SU-DHL-6 (cell line): ENCODE results near the gene USF1.

Experiments used
- EZH2phosphoT487 ChIP-seq: fragments of 200-600 bp; sonication (generic), shearing (Covaris generic); conservative IDR thresholded peaks from 2 replicates; pipeline ENCODE4 v1.6.1; 2018; ENCODE audit warnings: mild to moderate bottlenecking, antibody characterized with exemption, low read length, moderate library complexity, mixed read lengths
- TF ChIP-seq, protein P1 (sequence below): fragments of 200-600 bp; sonication (generic); IDR thresholded peaks from one replicate; pipeline ENCODE4 v1.5.1; 2017; ENCODE audit warnings: antibody characterized with exemption, mild to moderate bottlenecking, low read length, moderate library complexity; ENCODE audit not compliant: insufficient read depth, poor library complexity, severe bottlenecking

DNA sequence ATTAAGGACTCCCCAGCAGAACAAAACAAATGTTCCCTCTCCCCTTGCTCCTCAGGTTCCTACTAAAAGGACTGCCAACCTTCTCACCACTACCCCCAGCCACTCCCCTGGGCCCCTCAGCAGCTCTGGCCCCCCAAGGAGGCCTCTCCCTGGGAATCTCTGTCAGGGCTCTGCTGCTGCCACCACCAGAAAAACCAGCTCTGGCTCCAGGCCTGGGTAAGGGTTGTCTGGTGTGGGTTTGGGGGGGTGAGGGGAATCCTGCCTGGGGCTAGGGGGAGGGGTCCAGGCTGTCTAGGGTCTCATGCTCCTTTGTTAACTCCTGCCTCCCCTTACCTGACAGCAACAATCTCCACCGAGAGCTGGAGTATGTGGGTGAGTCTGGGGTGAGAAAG is 38.8 kb upstream of the USF1 start:
- TF ChIP-seq, protein P1, sequence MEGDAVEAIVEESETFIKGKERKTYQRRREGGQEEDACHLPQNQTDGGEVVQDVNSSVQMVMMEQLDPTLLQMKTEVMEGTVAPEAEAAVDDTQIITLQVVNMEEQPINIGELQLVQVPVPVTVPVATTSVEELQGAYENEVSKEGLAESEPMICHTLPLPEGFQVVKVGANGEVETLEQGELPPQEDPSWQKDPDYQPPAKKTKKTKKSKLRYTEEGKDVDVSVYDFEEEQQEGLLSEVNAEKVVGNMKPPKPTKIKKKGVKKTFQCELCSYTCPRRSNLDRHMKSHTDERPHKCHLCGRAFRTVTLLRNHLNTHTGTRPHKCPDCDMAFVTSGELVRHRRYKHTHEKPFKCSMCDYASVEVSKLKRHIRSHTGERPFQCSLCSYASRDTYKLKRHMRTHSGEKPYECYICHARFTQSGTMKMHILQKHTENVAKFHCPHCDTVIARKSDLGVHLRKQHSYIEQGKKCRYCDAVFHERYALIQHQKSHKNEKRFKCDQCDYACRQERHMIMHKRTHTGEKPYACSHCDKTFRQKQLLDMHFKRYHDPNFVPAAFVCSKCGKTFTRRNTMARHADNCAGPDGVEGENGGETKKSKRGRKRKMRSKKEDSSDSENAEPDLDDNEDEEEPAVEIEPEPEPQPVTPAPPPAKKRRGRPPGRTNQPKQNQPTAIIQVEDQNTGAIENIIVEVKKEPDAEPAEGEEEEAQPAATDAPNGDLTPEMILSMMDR, result no peak
- no peak for TF ChIP-seq EZH2phosphoT487
